ENCODE data around the gene VPS9D1.

DNA sequence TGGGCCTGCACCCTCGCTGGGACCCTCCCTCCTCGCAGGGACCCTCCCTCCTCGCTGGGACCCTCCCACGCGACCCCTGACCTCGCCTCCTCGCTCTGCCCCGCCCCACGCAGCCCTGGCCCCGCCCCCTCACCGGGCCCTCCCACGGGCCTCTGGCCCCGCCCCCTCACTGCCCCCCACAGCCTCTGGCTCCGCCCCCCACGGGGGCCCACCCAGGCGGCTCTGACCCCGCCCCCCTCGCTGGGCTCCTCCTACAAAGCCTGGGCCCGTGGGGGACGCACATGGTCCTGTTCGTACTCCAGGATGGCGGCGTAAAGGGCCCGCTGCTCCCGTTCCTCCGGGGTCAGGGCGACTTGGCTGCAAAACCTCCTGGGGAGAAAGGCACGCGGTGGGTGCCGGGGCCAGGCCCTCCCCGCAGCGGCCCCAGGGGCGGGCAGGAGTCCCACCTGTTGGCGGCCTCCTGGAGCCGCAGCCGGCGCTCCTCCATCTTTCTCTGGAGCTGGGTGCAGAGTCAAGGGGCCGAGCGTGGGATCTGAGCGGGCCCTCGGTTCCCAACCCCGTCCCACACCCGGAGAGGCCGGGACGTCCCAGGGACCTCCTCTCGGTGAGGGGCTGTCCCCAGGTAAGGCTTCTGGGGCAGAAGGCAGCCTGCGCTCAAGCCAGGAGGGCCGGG, 9.0 kb downstream of the VPS9D1 start:
- TF ChIP-seq, protein P1, sequence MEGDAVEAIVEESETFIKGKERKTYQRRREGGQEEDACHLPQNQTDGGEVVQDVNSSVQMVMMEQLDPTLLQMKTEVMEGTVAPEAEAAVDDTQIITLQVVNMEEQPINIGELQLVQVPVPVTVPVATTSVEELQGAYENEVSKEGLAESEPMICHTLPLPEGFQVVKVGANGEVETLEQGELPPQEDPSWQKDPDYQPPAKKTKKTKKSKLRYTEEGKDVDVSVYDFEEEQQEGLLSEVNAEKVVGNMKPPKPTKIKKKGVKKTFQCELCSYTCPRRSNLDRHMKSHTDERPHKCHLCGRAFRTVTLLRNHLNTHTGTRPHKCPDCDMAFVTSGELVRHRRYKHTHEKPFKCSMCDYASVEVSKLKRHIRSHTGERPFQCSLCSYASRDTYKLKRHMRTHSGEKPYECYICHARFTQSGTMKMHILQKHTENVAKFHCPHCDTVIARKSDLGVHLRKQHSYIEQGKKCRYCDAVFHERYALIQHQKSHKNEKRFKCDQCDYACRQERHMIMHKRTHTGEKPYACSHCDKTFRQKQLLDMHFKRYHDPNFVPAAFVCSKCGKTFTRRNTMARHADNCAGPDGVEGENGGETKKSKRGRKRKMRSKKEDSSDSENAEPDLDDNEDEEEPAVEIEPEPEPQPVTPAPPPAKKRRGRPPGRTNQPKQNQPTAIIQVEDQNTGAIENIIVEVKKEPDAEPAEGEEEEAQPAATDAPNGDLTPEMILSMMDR (conservative IDR thresholded peaks at IDR 0.05 in 1 of 2, IDR thresholded peaks at IDR 0.05 in 1 of 2; ENCODE audit: extremely low read depth in 1 of 2, insufficient read depth in 1 of 2, low read depth in 1 of 2, low read length in 2 of 2) = peak in 1 of 2 donors; percentile 5
- TF ChIP-seq EZH2 (IDR thresholded peaks at IDR 0.05; ENCODE audit: borderline replicate concordance, low read length) = no peak
